GM12872 (cell line): ENCODE data around the gene GDPD1.

ENCODE experiments used
- CTCF ChIP-seq: IDR thresholded peaks from 3 replicates; pipeline ENCODE4 v1.5.1; 2011; ENCODE audit warnings: low read depth, mild to moderate bottlenecking, low read length, moderate library complexity; ENCODE audit not compliant: insufficient read depth

The GDPD1 gene

GRCh38 chr17:59185997-59186396, 34.3 kb upstream of the GDPD1 start:
- no peak for TF ChIP-seq CTCF

GRCh38 chr17:59186850-59187249, 33.5 kb upstream of the GDPD1 start:
- TF ChIP-seq CTCF = no peak

- no peak for TF ChIP-seq CTCF
Observed at GRCh38 chr17:59190806-59191205, 29.5 kb upstream of the GDPD1 start.

GRCh38 chr17:59193336-59193862, 26.9 kb upstream of the GDPD1 start:
- no peak for TF ChIP-seq CTCF

GRCh38 chr17:59199398-59199797, 20.9 kb upstream of the GDPD1 start:
- no peak for TF ChIP-seq CTCF

GRCh38 chr17:59202320-59202719, 18.0 kb upstream of the GDPD1 start:
- no peak for TF ChIP-seq CTCF

GRCh38 chr17:59219370-59219769, 941 bp upstream of the GDPD1 start:
- TF ChIP-seq CTCF = no peak

- no peak for TF ChIP-seq CTCF
Observed at GRCh38 chr17:59219992-59220327, 351 bp upstream of the GDPD1 start.
